ENCODE measurements around the gene TVP23C. TPM values are rescaled to one million over a fixed set of nuclear protein-coding genes. Genes with fewer than 3 reads are reported as not detected.
A peak's percentile ranks its signal among the peaks of the same experiment; 100 is the strongest.

The TVP23C gene
- total RNA-seq, 4 donors from 2014 or later, result 37.9 to 99.0 (median 67.4) TPM

GRCh38 chr17:15513058-15513791 is 50.1 kb downstream of the TVP23C start:
- Histone ChIP-seq H3K9me3 (no peaks in the 10 kb centered on the region), H3K27ac (peak overlapping the region; percentile 80 to 94 (median 88)), H3K4me3 (replicated peaks in 1 of 3) (no peak overlapping the region), H3K4me1 (peaks cover 50 to 53% of the 10 kb centered on the region in 2 donors), H3K36me3 (no peaks in the 10 kb centered on the region), H3K27me3 (no peaks in the 10 kb centered on the region)
- peak in 1 of 2 donors; percentile 24 for DNase-seq
- 30% methylated on average over 6 of the region's 6 CpGs for WGBS, 2 donors
- intact Hi-C loops (cut with DNase I), result no loop called here
- TF ChIP-seq CTCF (IDR thresholded peaks at IDR 0.05) (no peak), POLR2A (IDR thresholded peaks at IDR 0.05) (no peak)

GRCh38 chr17:15512071-15512709 is 51.1 kb downstream of the TVP23C start:
- WGBS, 2 donors, result 96 to 98% methylated on average over 4 of the region's 4 CpGs
- Histone ChIP-seq H3K36me3 (no peaks in the 10 kb centered on the region), H3K4me3 (replicated peaks in 1 of 3) (no peak overlapping the region), H3K27ac (peak overlapping the region; percentile 80 to 94 (median 88)), H3K9me3 (no peaks in the 10 kb centered on the region), H3K27me3 (no peaks in the 10 kb centered on the region), H3K4me1 (peaks cover 50 to 53% of the 10 kb centered on the region in 2 donors)
- no peak for TF ChIP-seq CTCF (IDR thresholded peaks at IDR 0.05)
- TF ChIP-seq POLR2A (IDR thresholded peaks at IDR 0.05), result no peak
- intact Hi-C loops (cut with DNase I), result no loop called here
- no peak for DNase-seq

GRCh38 chr17:15511142-15511541 is 52.1 kb downstream of the TVP23C start:
- H3K36me3 ChIP-seq, result no peaks in the 10 kb centered on the region
- peaks cover 50 to 53% of the 10 kb centered on the region in 2 donors for H3K4me1 ChIP-seq
- H3K4me3 ChIP-seq (replicated peaks in 1 of 3), result no peak overlapping the region
- no peak for DNase-seq
- WGBS, 2 donors, result 79 to 95% methylated on average over 2 of the region's 2 CpGs
- H3K9me3 ChIP-seq, result no peaks in the 10 kb centered on the region
- TF ChIP-seq CTCF (IDR thresholded peaks at IDR 0.05) (no peak), POLR2A (IDR thresholded peaks at IDR 0.05) (no peak)
- H3K27me3 ChIP-seq, result no peaks in the 10 kb centered on the region
- H3K27ac ChIP-seq, result peak overlapping the region in 2 of 3 donors; percentile 88 to 94
- intact Hi-C loops (cut with DNase I), result no loop called here

- intact Hi-C loops (cut with DNase I), result no loop called here
- TF ChIP-seq POLR2A (IDR thresholded peaks at IDR 0.05) (no peak), CTCF (IDR thresholded peaks at IDR 0.05) (no peak)
- Histone ChIP-seq H3K9me3 (no peaks in the 10 kb centered on the region), H3K4me1 (peaks cover 50 to 53% of the 10 kb centered on the region in 2 donors), H3K36me3 (no peaks in the 10 kb centered on the region), H3K27me3 (no peaks in the 10 kb centered on the region), H3K27ac (no peak overlapping the region), H3K4me3 (replicated peaks in 1 of 3) (no peak overlapping the region)
- DNase-seq, result peak in 1 of 2 donors; percentile 39
- 40 to 60% methylated on average over 3 of the region's 3 CpGs for WGBS, 2 donors
Measured at GRCh38 chr17:15510361-15510760, 52.9 kb downstream of the TVP23C start.

GRCh38 chr17:15509095-15509494 is 54.2 kb downstream of the TVP23C start:
- H3K9me3 ChIP-seq, result no peaks in the 10 kb centered on the region
- no peaks in the 10 kb centered on the region for H3K27me3 ChIP-seq
- no peaks in the 10 kb centered on the region for H3K36me3 ChIP-seq
- H3K27ac ChIP-seq, result no peak overlapping the region
- H3K4me3 ChIP-seq (replicated peaks in 1 of 3), result no peak overlapping the region
- TF ChIP-seq CTCF (IDR thresholded peaks at IDR 0.05) (no peak), POLR2A (IDR thresholded peaks at IDR 0.05) (no peak)
- intact Hi-C loops (cut with DNase I), result no loop called here
- peaks cover 45 to 49% of the 10 kb centered on the region in 2 donors for H3K4me1 ChIP-seq
- DNase-seq, result no peak
- WGBS, 2 donors, result 97 to 98% methylated on average over 5 of the region's 5 CpGs
